ENCODE measurements around the gene TRIM36.

The TRIM36 gene

GRCh38 chr5:115160975-115161475 is 8.7 kb downstream of the TRIM36 start:
- DNase-seq = no peak

DNA sequence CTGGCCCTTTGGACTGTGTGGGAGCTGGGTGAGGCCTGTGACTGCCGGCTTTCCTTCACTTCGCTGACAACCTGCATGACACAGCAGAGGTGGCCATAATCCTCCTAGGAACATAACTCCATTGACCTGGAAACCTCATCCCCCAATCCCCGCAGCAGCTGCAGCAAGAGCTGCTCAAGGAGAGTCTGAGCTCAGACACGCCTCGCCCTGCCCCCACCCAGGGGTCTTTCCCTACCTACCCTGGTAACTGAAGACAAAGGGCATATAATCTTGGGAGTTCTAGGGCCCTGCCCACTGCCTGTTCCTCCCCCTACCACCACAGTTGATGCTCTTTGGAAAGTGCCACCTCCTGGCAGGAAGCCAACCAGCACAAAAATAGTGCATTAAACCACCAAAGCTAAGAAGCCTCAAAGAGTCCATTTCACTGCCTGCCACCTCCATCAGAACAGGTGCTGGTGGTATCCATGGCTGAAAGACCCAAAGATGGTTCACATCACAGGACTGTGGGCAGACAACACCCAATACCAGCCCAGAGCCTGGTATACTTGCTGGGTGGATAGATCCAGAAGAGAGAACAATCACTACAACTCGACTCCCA is 18.4 kb downstream of the TRIM36 start:
- no peak for DNase-seq

DNA sequence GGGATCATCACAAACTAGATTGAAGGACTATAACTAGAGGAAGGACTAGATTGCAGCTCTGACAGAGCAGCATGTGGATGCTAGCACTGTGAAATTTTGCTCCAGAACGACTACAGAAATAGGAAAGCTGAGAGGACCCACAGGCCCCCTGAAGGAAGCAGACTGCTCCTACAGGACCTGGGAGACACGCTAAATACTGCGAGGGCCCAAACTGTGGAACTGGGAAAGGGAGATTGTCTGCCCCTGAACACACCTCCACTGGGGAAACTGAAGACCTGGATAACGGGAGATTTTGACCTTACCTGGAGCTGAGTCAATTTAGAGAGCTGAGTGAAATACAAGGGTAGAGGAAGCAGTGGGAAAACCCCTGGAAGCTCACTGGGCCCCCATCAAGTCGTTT is 19.2 kb downstream of the TRIM36 start:
- no peak for DNase-seq

- DNase-seq = no peak
Observed at GRCh38 chr5:115147052-115147451, 22.7 kb downstream of the TRIM36 start.

DNA sequence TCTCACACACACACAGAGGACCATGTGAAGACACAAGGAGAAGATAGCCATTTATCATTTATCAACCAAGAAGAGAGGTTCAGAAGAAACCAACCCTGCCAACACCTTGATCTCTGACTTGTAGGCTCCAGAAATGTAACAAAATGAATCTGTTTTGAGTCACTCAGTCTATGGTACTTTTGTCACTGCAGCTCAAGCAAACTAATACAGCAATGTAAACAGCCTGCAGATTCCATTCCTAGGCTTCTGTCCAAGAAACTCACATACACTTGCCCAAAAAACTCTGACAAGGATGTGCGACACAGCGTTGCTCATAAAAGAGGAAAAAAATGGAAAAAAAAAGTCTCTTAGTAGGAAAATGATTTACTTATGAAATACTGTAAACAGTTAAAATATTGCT is 33.4 kb downstream of the TRIM36 start:
- DNase-seq = no peak

GRCh38 chr5:115132465-115132864 is 37.2 kb downstream of the TRIM36 start:
- DNase-seq = no peak

DNA sequence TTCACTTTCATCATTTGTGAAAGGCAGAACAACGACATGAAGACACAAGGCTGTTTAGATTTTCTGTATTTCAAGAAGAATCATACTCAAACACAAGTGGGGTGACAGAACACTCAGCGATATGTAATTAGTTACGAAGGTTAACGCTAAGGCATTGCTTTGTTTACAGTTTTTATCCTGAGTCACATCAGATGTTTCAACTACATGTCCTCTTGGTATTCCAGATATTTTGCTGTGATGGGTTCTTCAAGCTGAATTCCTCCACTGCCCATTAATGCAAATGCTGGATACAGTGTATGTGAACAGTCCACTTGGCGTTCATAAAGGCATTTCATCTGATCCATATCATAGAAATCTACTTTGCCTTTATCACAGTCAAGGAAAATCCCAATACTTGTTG is 43.4 kb downstream of the TRIM36 start:
- DNase-seq = no peak

GRCh38 chr5:115124741-115125140 is 45.0 kb downstream of the TRIM36 start:
- DNase-seq = no peak

- DNase-seq = no peak
Observed at GRCh38 chr5:115116001-115116400, 53.7 kb downstream of the TRIM36 start.

DNA sequence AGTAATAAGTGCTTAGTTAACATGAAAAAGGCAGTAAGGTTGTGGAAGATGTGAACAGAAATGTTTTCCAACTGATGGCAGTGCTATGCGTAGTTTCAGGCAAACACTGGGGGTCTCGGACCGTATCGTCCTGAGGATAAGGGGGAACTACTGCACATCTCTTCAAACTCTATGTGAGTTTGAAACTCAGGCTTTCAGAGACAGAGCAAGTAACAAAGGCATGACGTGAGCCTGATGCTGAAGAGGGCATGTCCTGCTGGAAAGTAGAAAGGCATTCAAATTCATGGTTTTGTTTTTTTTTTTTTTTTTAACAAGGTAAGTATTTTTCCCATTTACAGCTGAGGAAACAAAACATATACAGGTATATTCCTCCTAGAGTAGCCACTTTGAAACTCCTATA is 59.9 kb downstream of the TRIM36 start:
- no peak for DNase-seq

- DNase-seq = no peak
Observed at GRCh38 chr5:115109356-115109755, 60.4 kb downstream of the TRIM36 start.

DNA sequence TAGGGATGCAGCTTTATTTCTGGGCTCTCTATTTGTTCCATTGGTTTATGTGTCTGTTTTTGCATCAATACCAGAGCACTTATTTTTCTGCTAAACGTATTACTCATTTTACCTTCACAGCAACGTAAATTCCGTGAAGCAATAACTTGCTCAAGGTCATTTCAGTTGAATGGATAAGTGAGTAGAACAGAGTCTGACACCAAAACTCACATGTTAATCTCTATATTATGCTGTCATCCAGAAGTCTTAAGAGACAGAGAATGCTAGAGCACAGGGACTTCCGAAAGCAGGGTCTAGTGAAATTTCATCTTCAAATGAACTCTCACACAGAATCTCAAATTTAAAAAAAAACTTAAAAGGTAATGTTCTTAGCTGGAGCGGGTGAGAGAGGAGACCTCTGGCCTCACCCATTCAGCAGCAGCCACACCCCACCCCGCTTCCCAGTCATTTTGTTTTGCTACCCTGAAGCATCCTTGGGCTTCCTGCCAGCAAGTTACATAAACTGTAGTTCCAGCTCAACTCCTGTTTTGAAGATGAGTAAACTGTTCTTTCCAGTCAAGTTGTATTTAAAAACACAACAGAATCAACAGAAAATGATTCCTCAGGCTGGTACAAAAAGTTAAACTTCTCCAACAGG is 69.3 kb downstream of the TRIM36 start:
- DNase-seq = no peak

DNA sequence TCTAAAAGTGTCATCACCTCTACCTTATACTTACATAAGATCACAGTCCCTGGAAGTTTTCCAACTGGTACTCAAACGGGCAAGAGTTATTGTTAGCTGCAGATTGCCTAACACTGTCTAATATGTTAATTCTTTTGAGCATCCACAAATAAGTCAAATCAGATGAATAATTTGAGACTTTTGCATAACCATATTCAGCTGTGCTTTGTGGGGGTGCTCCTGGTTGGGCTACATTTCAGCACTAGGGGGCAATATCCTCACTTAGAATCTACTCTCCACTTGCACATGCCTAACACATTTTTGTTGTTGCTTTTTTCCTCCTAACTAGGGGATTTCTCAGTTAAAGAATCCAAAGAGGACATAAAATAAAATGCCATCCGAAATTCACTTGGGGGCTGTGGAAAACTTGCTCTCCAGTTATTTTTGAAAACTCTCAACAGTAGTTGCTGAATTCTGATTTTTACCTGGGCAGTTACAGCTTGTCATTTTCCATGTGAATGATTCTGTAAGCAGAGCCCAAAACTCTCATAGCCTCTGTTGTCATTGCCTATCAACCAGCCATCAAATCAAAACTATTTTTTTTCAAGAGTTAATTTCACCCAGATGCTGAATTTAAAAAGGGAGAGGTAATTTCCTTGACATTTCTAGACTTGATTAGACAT is 71.5 kb downstream of the TRIM36 start:
- DNase-seq = no peak

DNA sequence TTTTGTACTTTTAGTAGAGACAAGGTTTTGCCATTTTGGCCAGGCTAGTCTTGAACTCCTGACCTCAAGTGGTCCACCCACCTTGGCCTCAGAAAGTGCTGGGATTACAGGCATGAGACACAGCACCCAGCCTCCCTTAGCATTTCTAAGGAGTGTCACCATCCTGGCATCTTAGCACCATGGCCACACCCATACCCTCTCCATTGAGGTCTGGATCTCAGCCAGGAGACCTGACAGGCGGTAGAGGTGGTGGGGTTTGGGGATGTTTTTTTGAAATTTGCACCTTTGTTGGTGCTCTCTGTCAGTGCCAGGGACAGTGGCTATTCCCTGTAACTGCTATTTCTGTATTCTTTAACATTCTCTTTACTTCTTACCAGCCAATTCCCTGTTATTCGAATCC is 72.5 kb downstream of the TRIM36 start:
- no peak for DNase-seq

- no peak for DNase-seq
Observed at GRCh38 chr5:115096034-115096769, 73.5 kb downstream of the TRIM36 start.

DNA sequence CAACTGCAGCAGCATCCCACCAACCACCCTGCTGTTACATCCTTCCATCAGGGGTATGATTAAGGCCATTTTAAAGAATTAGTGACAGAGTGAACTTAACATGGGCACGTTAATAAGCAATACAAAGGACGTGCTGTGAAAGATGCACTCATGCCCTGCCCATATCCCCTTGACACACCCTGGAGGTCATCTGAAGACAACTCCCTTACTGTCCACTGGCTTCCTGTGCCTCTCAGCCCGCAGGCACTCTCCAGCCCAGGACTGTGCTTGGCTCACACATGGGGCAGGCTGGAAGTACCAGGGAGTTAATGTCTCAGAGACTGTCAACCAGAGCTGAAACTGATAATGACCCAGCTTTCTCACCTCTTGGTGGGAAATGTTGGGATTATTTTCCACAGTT is 81.8 kb downstream of the TRIM36 start:
- no peak for DNase-seq

- DNase-seq = no peak
Observed at GRCh38 chr5:115086473-115086872, 83.2 kb downstream of the TRIM36 start.

GRCh38 chr5:115084246-115084793 is 85.4 kb downstream of the TRIM36 start:
- DNase-seq = no peak

GRCh38 chr5:115079924-115080623 is 89.6 kb downstream of the TRIM36 start:
- no peak for DNase-seq

All from cerebellar nuclear complex (tissue), 1 donor.